Measurements from ENCODE around the gene TRPM3. TPM values are rescaled to one million over a fixed set of nuclear protein-coding genes. Genes with fewer than 3 reads are reported as not detected.

TRPM3 gene
- total and polyA plus RNA-seq, 9 of the 15 experiments (the other 6 are each of a cell fraction or from before 2014, with no cell fraction given): 0.04 TPM; not detected in 8

GRCh38 chr9:70761139-70761670 is 360.2 kb downstream of the TRPM3 start:
- H3K9ac ChIP-seq (ENCODE audit: insufficient read depth in 1 of 2, low read depth in 2 of 2, low read length in 2 of 2): no peak overlapping the region
- ATAC-seq (no peak), FAIRE-seq (no peak), DNase-seq (ENCODE audit: extremely low read depth in 1 of 4, low spot score in 3 of 4) (no peak)
- no peaks in the 10 kb centered on the region for H3K4me1 ChIP-seq (replicated peaks in 1 of 2; ENCODE audit: control insufficient read depth in 2 of 2, insufficient read depth in 2 of 2, low read length in 2 of 2)
- no TSS peak for BruUV-seq (replicated peaks)
- ChIA-PET CTCF (ENCODE audit: low intra/inter-chr PET ratio) (no interaction called here), POLR2A (no interaction called here)
- in situ Hi-C loops (cut with MboI) (no loop called here), intact Hi-C loops (cut with micrococcal nuclease) (no loop called here)
- H3K36me3 ChIP-seq (ENCODE audit: control insufficient read depth, insufficient read depth, low read length): no peaks in the 10 kb centered on the region
- no peaks in the 10 kb centered on the region for H3K9me3 ChIP-seq (replicated peaks; ENCODE audit: control insufficient read depth, insufficient read depth, low read depth, low read length)
- H2AFZ ChIP-seq (ENCODE audit: low read depth, low read length): no peak overlapping the region
- H3K27me3 ChIP-seq (ENCODE audit: control insufficient read depth in 2 of 2, insufficient read depth in 2 of 2, low read length in 2 of 2): no peaks in the 10 kb centered on the region
- no peaks in the 10 kb centered on the region for H3K79me2 ChIP-seq (ENCODE audit: control insufficient read depth, insufficient read depth, low read length)
- H3K27ac ChIP-seq (ENCODE audit: extremely low read depth, low read depth, low read length): no peak overlapping the region
- H3K4me2 ChIP-seq (ENCODE audit: insufficient read depth, low read length): no peak overlapping the region
- no peaks in the 10 kb centered on the region for H3K9me1 ChIP-seq (ENCODE audit: control insufficient read depth, insufficient read depth, low read length)
- TF ChIP-seq NFRKB (IDR thresholded peaks at IDR 0.05; ENCODE audit: low read depth) (no peak), E4F1 (CRISPR knock-in tag; IDR thresholded peaks at IDR 0.05; ENCODE audit: borderline replicate concordance) (no peak), SMARCA5 (IDR thresholded peaks at IDR 0.05) (no peak), ID3 (CRISPR knock-in tag; IDR thresholded peaks at IDR 0.05) (no peak), ID3 (tag; IDR thresholded peaks at IDR 0.05) (no peak), BRF2 (IDR thresholded peaks at IDR 0.05; ENCODE audit: borderline replicate concordance, insufficient read depth, insufficient read length) (no peak), CREB1 (IDR thresholded peaks at IDR 0.05) (no peak), CREB1 (CRISPR knock-in tag; IDR thresholded peaks at IDR 0.05) (no peak), BRCA1 (IDR thresholded peaks at IDR 0.05) (no peak), BRCA1 (CRISPR knock-in tag; IDR thresholded peaks at IDR 0.05) (no peak), CEBPG (CRISPR knock-in tag; IDR thresholded peaks at IDR 0.05) (no peak), CEBPG (tag; conservative IDR thresholded peaks at IDR 0.05 in 1 of 2, IDR thresholded peaks at IDR 0.05 in 1 of 2) (no peak), CBX5 (IDR thresholded peaks at IDR 0.05; ENCODE audit: borderline replicate concordance, low read depth) (no peak)
- WGBS (ENCODE audit: insufficient coverage, low coverage, missing lambda C conversion rate): 0% methylated on average over 7 of the region's 8 CpGs
- no peaks in the 10 kb centered on the region for H4K20me1 ChIP-seq (replicated peaks; ENCODE audit: control insufficient read depth, insufficient read depth, low read length)
- no peak overlapping the region for H3K4me3 ChIP-seq

Measured in K562 (cell line).